Liver (tissue), 3 donors: ENCODE results near the gene LATS2.

ENCODE experiments used
- JUND ChIP-seq, 2 donors: IDR thresholded peaks; 2 replicates each; pipeline ENCODE4 v1.6.1; 2016; ENCODE audit warnings: antibody characterized with exemption in 2 of 2
- RAD21 ChIP-seq, 2 donors: IDR thresholded peaks; 2 replicates each; pipeline ENCODE4 v1.6.1; 2016; ENCODE audit warnings: antibody characterized with exemption in 2 of 2, mild to moderate bottlenecking in 2 of 2
- SP1 ChIP-seq: IDR thresholded peaks from 2 replicates; pipeline ENCODE4 v1.6.1; 2018; ENCODE audit warnings: antibody characterized with exemption, mild to moderate bottlenecking
- TAF1 ChIP-seq: conservative IDR thresholded peaks from 2 replicates; pipeline ENCODE4 v1.6.1; 2016; ENCODE audit warnings: antibody characterized with exemption, mild to moderate bottlenecking
- YY1 ChIP-seq: IDR thresholded peaks from 2 replicates; pipeline ENCODE4 v1.6.1; 2016; ENCODE audit warnings: antibody characterized with exemption, mild to moderate bottlenecking
- TF ChIP-seq, protein P1 (sequence below): fragments of 150-350 bp; IDR thresholded peaks from 2 replicates; pipeline ENCODE4 v1.5.1; 2017; ENCODE audit warnings: improper control_type of control experiment, low read depth, low read length; ENCODE audit not compliant: missing input control
- TF ChIP-seq, protein P2 (sequence below): IDR thresholded peaks from 2 replicates; pipeline ENCODE4 v1.6.1; 2016; ENCODE audit warnings: antibody characterized with exemption, mild to moderate bottlenecking
- TF ChIP-seq, protein P3 (sequence below): IDR thresholded peaks from 2 replicates; pipeline ENCODE4 v1.6.1; 2016; ENCODE audit warnings: antibody characterized with exemption
- donor health status: healthy.
- donor health status: healthy.

DNA sequence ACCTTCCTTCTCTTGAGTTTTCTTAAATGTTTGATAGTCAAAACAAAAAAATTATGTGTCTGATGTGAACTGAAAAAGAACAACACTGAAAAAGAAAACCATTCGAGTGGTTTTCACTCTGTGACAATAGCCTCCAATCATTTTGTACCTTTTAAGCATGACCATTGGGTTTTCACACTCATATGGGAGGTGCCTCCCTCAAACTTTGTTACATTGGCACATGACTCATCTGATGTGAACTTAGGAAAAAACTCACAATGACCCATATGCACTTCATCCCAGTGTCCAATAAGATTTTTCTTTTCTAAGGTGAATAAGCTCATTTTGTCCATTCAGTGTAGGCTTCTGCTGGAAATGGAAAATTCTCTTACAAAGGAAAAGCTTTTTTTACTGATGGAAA lies 92.2 kb downstream of the LATS2 start:
- TF ChIP-seq, protein P1, sequence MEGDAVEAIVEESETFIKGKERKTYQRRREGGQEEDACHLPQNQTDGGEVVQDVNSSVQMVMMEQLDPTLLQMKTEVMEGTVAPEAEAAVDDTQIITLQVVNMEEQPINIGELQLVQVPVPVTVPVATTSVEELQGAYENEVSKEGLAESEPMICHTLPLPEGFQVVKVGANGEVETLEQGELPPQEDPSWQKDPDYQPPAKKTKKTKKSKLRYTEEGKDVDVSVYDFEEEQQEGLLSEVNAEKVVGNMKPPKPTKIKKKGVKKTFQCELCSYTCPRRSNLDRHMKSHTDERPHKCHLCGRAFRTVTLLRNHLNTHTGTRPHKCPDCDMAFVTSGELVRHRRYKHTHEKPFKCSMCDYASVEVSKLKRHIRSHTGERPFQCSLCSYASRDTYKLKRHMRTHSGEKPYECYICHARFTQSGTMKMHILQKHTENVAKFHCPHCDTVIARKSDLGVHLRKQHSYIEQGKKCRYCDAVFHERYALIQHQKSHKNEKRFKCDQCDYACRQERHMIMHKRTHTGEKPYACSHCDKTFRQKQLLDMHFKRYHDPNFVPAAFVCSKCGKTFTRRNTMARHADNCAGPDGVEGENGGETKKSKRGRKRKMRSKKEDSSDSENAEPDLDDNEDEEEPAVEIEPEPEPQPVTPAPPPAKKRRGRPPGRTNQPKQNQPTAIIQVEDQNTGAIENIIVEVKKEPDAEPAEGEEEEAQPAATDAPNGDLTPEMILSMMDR: no peak
- TF ChIP-seq, protein P2, sequence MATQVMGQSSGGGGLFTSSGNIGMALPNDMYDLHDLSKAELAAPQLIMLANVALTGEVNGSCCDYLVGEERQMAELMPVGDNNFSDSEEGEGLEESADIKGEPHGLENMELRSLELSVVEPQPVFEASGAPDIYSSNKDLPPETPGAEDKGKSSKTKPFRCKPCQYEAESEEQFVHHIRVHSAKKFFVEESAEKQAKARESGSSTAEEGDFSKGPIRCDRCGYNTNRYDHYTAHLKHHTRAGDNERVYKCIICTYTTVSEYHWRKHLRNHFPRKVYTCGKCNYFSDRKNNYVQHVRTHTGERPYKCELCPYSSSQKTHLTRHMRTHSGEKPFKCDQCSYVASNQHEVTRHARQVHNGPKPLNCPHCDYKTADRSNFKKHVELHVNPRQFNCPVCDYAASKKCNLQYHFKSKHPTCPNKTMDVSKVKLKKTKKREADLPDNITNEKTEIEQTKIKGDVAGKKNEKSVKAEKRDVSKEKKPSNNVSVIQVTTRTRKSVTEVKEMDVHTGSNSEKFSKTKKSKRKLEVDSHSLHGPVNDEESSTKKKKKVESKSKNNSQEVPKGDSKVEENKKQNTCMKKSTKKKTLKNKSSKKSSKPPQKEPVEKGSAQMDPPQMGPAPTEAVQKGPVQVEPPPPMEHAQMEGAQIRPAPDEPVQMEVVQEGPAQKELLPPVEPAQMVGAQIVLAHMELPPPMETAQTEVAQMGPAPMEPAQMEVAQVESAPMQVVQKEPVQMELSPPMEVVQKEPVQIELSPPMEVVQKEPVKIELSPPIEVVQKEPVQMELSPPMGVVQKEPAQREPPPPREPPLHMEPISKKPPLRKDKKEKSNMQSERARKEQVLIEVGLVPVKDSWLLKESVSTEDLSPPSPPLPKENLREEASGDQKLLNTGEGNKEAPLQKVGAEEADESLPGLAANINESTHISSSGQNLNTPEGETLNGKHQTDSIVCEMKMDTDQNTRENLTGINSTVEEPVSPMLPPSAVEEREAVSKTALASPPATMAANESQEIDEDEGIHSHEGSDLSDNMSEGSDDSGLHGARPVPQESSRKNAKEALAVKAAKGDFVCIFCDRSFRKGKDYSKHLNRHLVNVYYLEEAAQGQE: no peak
- TF ChIP-seq TAF1 (no peak), JUND (IDR thresholded peaks at IDR 0.05) (no peak), YY1 (no peak), RAD21 (IDR thresholded peaks at IDR 0.05) (no peak), SP1 (no peak)
- TF ChIP-seq, protein P3, sequence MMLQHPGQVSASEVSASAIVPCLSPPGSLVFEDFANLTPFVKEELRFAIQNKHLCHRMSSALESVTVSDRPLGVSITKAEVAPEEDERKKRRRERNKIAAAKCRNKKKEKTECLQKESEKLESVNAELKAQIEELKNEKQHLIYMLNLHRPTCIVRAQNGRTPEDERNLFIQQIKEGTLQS: no peak
